ENCODE results near the gene MAP7.
"Not testable (repeated sequence)": the region's sequence is repeated elsewhere in the genome, so short reads cannot be mapped to it uniquely, and the experiment has no call there.

Gene MAP7

GRCh38 chr6:136464874-136465273 lies 85.3 kb downstream of the MAP7 start:
- no peak for DNase-seq

GRCh38 chr6:136464148-136464547 lies 86.1 kb downstream of the MAP7 start:
- DNase-seq: peak in 1 of 2 donors; percentile 37

- DNase-seq: no peak
Measured at GRCh38 chr6:136463743-136464142, 86.5 kb downstream of the MAP7 start.

- no peak for DNase-seq
Measured at GRCh38 chr6:136446579-136447187, 103.5 kb downstream of the MAP7 start.

GRCh38 chr6:136446145-136446544 lies 104.1 kb downstream of the MAP7 start:
- no peak for DNase-seq

- no peak for DNase-seq
Measured at GRCh38 chr6:136445063-136445462, 105.2 kb downstream of the MAP7 start.

GRCh38 chr6:136440203-136440602 lies 110.0 kb downstream of the MAP7 start:
- peak in 1 of 2 donors; percentile 56 for DNase-seq

- no peak for DNase-seq
Measured at GRCh38 chr6:136439514-136440190, 110.6 kb downstream of the MAP7 start.

- DNase-seq: no peak
Measured at GRCh38 chr6:136438441-136438840, 111.8 kb downstream of the MAP7 start.

- no peak for DNase-seq
Measured at GRCh38 chr6:136437246-136437645, 113.0 kb downstream of the MAP7 start.

GRCh38 chr6:136435101-136435500 lies 115.1 kb downstream of the MAP7 start:
- no peak for DNase-seq

GRCh38 chr6:136431306-136431705 lies 118.9 kb downstream of the MAP7 start:
- DNase-seq: not testable (repeated sequence)

GRCh38 chr6:136429264-136430065 lies 120.8 kb downstream of the MAP7 start:
- DNase-seq: no peak

GRCh38 chr6:136427378-136427717 lies 122.9 kb downstream of the MAP7 start:
- no peak for DNase-seq

GRCh38 chr6:136426627-136427377 lies 123.4 kb downstream of the MAP7 start:
- no peak for DNase-seq

- no peak for DNase-seq
Measured at GRCh38 chr6:136425793-136426192, 124.4 kb downstream of the MAP7 start.

GRCh38 chr6:136424901-136425300 lies 125.3 kb downstream of the MAP7 start:
- DNase-seq: no peak

GRCh38 chr6:136424450-136424849 lies 125.8 kb downstream of the MAP7 start:
- DNase-seq: no peak

- DNase-seq: no peak
Measured at GRCh38 chr6:136421537-136422158, 128.6 kb downstream of the MAP7 start.

- DNase-seq: no peak
Measured at GRCh38 chr6:136420853-136421252, 129.4 kb downstream of the MAP7 start.

- DNase-seq: peak; percentile 14 to 25
Measured at GRCh38 chr6:136415351-136416007, 134.7 kb downstream of the MAP7 start.

GRCh38 chr6:136412410-136412809 lies 137.8 kb downstream of the MAP7 start:
- DNase-seq: no peak

Data from bone marrow (tissue), 2 donors.